HT-29 (cell line): ENCODE results near the gene CSTB. TPM values are rescaled to one million over a fixed set of nuclear protein-coding genes. Genes with fewer than 3 reads are reported as not detected.

Experiments used
- DNase-seq: peaks from one replicate; pipeline ENCODE4 v3.0.0-alpha.2; 2015; ENCODE audit warnings: low spot score
- total RNA-seq: library from RNA; depleted of rRNA; stranded (reverse); fragments of >200 nt; shearing (Covaris generic); gene quantifications from 2 replicates; pipeline ENCODE4 v1.2.3, GENCODE V29; 2014

Gene CSTB
- total RNA-seq, 1 experiment from 2014 or later: 55.0 TPM

- DNase-seq: no peak
These were observed 23.2 kb downstream of the CSTB start for GRCh38 chr21:43752758-43753438.

- DNase-seq: no peak
These were observed 24.0 kb downstream of the CSTB start for GRCh38 chr21:43751955-43752591.

DNA sequence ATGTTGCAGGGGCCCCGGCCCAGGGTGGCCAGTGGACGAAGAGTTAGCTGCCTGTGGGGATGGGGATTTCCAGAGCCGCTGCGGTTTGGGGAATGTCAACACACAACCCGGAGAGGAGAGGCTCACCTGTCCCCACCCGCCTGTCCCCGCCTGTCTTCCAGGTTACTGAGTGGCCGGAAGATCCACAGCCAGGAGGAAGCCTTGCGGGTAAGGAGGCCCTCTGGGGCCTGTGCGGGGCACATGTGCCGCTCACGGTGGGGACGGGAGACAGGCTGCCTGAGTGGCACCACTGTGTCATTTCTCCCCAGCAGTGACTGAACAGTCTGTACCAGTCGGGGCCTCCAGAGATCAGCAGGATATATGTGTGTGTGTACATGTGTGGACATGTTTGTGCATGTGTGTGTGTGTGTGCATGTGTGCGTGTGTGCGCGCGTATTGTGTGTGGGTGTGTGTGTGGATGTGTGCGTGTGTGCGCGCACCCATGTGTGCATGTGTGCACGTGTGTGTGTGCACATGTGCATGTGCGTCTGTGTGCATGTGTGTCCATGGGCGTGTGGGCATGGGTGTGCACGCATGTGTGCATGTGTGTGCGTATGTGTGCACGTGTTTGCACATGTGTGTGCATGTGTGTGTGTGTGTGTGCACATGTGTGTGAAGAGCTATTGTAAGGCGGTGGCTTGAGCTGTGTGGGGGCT, 25.6 kb downstream of the CSTB start:
- DNase-seq: no peak

- no peak for DNase-seq
These were observed 26.4 kb downstream of the CSTB start for GRCh38 chr21:43749651-43750262.

DNA sequence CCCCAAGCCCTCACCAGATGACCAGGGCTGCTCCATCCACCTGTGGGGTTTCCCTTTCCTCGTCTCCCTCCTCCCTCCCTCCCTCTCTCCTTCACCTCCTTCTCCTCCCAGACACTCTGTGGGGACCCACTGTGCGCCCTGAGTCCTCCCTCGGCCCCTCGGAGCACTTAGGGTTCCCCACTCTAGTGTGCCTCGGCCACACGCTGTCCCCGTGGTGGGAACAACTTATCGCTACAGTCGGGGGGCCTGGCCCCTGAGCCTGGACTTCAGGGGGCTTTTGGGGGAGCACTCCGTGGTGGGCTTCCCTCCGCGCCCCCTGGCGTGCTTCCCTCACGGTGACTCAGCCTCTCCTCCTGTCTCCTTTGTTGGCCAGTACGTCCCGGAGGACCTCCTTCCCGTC, 27.5 kb downstream of the CSTB start:
- no peak for DNase-seq

DNA sequence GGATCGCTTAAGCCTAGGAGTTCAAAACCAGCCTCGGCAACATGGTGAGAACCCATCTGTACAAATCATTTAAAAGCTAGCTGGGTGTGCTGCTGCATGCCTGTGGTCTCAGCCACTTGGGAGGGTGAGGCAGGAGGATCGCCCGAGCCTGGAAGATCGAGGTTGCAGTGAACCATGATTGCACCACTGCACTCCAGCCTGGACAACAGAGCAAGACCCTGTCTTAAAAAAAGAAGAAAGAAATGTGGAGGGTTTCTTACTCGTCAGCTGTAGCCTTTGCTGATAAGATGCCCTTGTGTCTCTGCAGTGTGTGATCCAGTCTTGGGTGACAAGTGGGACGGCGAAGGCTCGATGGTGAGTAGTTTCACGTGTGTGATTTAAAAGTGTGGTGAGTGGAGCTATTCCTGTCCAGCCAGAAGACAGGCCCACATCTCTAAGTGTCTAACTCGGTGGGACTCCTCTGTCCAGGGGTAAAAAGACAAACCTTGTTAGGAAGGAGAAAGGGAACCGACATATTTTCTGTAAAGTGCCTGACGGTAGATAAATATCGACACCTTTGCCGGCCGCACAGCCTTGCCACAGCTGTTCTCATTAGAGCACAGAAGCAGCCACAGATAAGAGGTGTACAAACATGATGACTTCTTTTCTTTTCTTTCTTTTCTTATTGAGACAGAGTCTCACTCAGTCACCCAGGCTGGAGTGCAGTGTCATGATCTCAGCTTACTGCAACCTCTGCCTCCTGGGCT, 30.2 kb downstream of the CSTB start:
- no peak for DNase-seq

DNA sequence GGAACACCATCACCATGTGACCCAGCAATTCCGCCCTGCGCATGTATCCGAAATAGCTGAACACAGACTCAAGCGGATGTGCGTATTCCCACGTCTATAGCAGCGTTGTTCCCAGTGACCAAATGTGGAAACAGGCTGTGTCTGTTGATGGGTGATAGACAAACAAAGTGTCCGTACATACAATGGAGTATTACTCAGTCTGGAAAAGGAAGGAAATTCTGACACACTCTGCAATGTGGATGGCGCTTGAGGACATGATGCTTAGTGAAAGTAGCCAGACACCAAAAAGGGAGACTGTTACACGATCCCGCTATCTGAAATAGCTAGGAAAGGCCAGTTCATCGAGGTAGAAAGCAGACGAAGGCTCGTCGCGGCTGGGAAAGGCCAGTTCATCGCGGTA, 31.4 kb downstream of the CSTB start:
- DNase-seq: no peak

- no peak for DNase-seq
These were observed 32.2 kb downstream of the CSTB start for GRCh38 chr21:43743947-43744346.

DNA sequence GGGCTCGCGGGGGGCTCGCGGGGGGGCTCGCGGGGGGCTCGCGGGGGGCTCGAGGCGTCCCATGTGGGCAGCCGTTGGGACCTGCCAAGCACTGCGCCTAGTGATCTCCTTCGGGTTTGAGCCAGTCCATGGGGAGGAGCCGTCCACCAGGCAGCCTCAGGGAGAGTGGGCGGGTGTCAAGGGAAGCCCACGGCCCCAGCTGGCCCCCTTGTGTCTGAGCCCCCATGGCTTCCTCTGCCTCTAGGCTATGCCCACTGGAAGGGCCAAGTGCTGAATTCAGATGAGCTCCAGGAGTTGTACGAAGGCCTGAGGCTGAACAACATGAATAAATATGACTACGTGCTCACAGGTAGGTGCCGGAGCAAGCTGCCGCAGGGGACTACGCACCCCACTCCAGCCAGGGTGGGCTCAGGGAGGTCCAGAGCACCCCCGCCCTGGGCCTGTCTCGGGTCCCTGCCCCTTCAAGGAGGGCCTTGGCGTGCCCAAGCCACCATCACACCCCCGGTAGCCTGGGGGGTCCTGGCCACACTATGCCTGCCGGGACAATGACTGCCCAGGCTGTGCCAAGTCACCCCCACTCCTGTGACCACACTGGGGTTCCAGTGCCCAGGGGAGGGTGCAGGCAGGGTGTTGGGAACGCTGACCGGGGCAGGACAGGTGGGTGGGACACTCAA, 34.5 kb downstream of the CSTB start:
- DNase-seq: no peak

DNA sequence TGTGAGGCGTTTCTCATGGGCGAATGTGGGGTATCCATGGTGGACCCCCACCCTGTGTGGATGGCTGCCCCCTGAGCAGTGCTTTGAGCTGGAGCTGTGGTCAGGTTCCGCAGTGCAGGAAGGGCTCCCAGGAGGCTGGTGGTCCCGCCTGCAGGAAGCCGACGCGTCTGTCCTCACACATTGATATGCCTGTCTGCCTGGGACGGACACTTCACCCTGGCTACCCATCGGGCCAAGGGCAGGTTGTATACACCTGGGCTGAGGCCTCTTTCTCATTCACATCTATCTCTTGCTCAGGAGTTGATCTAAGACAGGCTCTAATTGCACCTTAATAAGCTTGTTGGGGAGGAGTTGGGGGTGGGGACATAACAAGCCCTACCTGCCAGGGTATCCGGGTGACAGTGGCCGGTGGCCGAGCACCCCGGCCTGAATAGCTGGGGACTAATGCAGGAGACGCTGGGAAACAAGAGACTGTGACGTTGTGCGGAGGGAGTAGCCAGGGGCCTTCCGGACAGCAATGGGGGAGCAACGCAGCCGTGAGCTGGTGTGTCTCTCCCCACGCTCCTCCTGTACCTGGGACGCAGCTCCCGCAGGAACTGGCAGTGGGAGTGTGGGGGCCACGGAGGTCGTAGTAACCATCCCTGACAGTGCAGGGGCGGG, 35.5 kb downstream of the CSTB start:
- DNase-seq: peak; percentile 48

- DNase-seq: no peak
These were observed 36.3 kb downstream of the CSTB start for GRCh38 chr21:43739621-43740435.

DNA sequence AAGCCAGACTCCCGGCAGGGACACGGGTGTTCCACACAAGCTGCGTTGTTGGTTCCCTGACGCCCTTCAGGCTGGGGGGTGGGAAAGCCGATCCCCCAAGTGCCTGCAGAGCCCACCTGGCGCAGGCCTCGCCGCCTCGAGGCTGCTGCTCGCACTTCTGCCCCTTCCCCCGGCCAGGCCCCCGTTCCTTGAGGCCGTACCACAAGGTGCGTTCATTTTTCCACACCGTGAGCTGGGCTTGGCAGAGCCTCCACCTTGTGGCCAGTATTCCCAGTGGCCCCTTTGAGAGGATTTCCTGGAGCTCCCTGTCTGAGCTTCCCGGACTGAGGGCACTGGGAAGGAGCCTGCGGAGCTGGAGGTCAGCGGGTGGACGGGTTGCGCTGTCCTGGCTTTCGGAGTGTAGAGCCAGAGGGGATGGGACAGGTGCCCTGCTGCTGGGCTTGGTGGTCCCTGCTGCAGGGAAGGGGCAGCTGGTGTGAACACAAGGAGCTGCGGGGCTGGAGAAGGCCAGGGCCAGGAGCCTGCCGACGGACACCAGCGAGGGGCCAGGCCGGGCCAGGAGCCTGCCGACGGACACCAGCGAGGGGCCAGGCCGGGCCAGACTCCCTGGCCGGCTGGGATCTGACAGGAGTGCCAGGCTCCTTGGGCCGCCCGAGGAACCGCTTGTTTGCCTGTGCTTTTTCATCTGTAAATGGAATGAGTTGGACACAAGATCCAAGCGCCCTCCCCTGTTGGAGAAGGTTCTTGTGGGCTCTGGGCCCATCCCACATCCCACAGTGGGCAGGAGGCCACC, 38.8 kb downstream of the CSTB start:
- no peak for DNase-seq

- no peak for DNase-seq
These were observed 39.8 kb downstream of the CSTB start for GRCh38 chr21:43736224-43736883.

- DNase-seq: no peak
These were observed 40.6 kb downstream of the CSTB start for GRCh38 chr21:43735236-43736091.

- no peak for DNase-seq
These were observed 41.2 kb downstream of the CSTB start for GRCh38 chr21:43734928-43735229.

GRCh38 chr21:43734131-43734927, 41.8 kb downstream of the CSTB start:
- peak; percentile 26 for DNase-seq
